ENCODE results near the gene HDAC7. TPM values are rescaled to one million over a fixed set of nuclear protein-coding genes. Genes with fewer than 3 reads are reported as not detected.

The HDAC7 gene
- total and polyA plus RNA-seq, 2 experiments from 2014 or later = 41.3 to 60.1 TPM

DNA sequence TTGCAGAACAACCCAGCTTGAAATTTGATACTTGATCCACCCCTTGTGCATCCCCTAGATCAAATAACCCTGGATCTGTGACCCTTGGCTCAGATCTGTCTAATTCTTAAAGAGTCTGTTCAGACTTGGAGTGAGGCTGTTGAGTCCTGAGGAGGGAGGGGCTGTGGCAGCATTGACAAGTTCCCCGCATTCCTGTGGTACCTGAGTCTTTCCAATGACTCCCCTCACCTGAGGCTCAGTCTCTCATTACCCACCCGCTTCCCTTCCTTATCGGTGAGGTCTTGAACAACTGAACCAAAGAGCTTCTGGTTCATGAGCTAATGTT lies 16.1 kb upstream of the HDAC7 start:
- Histone ChIP-seq H3K4me3 (no peak overlapping the region), H3K79me2 (replicated peaks; ENCODE audit: insufficient read depth) (no peaks in the 10 kb centered on the region), H3F3A (replicated peaks; ENCODE audit: low read depth) (no peaks in the 10 kb centered on the region), H2AFZ (0 out of 2 replicates have a peak overlapping the region, but pooled peaks have one; percentile 9), H3K4me1 (ENCODE audit: insufficient read depth) (peaks cover 13% of the 10 kb centered on the region), H3K27ac (ENCODE audit: low read depth) (no peak overlapping the region), H3K4me2 (peak overlapping the region; percentile 22; the same call in 1 of the 2 replicates), H4K20me1 (replicated peaks; ENCODE audit: insufficient read depth) (no peaks in the 10 kb centered on the region), H3K36me3 (ENCODE audit: insufficient read depth) (no peaks in the 10 kb centered on the region), H3K27me3 (ENCODE audit: insufficient read depth) (no peaks in the 10 kb centered on the region), H3K9me2 (ENCODE audit: insufficient read depth) (no peaks in the 10 kb centered on the region)
- DNase-seq (ENCODE audit: low spot score) (peak; percentile 43), ATAC-seq (peak; percentile 7; the same call in 2 of the 3 replicates)
- TF ChIP-seq POLR2AphosphoS5 (IDR thresholded peaks at IDR 0.05; ENCODE audit: low read depth) (no peak), CREB1 (CRISPR knock-in tag; IDR thresholded peaks at IDR 0.05; ENCODE audit: low read depth) (no peak), EZH2 (IDR thresholded peaks at IDR 0.05; ENCODE audit: low read depth, unreplicated experiment) (no peak), STAT1 (IDR thresholded peaks at IDR 0.05; ENCODE audit: unreplicated experiment) (no peak), ZNF114 (CRISPR knock-in tag; IDR thresholded peaks at IDR 0.05) (no peak), EZH2phosphoT487 (IDR thresholded peaks at IDR 0.05; ENCODE audit: unreplicated experiment) (no peak), JUNB (IDR thresholded peaks at IDR 0.05; ENCODE audit: unreplicated experiment) (no peak), ZNF331 (CRISPR knock-in tag; IDR thresholded peaks at IDR 0.05; ENCODE audit: low read depth) (no peak), CTCF (conservative IDR thresholded peaks at IDR 0.05; ENCODE audit: low read depth in 2 of 2) (no peak), NANOG (IDR thresholded peaks at IDR 0.05; ENCODE audit: borderline replicate concordance) (no peak), REST (IDR thresholded peaks at IDR 0.05; ENCODE audit: unreplicated experiment) (no peak)
- TF ChIP-seq, protein P1, sequence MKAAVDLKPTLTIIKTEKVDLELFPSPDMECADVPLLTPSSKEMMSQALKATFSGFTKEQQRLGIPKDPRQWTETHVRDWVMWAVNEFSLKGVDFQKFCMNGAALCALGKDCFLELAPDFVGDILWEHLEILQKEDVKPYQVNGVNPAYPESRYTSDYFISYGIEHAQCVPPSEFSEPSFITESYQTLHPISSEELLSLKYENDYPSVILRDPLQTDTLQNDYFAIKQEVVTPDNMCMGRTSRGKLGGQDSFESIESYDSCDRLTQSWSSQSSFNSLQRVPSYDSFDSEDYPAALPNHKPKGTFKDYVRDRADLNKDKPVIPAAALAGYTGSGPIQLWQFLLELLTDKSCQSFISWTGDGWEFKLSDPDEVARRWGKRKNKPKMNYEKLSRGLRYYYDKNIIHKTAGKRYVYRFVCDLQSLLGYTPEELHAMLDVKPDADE (IDR thresholded peaks at IDR 0.05) = no peak
- TF ChIP-seq, protein P2, sequence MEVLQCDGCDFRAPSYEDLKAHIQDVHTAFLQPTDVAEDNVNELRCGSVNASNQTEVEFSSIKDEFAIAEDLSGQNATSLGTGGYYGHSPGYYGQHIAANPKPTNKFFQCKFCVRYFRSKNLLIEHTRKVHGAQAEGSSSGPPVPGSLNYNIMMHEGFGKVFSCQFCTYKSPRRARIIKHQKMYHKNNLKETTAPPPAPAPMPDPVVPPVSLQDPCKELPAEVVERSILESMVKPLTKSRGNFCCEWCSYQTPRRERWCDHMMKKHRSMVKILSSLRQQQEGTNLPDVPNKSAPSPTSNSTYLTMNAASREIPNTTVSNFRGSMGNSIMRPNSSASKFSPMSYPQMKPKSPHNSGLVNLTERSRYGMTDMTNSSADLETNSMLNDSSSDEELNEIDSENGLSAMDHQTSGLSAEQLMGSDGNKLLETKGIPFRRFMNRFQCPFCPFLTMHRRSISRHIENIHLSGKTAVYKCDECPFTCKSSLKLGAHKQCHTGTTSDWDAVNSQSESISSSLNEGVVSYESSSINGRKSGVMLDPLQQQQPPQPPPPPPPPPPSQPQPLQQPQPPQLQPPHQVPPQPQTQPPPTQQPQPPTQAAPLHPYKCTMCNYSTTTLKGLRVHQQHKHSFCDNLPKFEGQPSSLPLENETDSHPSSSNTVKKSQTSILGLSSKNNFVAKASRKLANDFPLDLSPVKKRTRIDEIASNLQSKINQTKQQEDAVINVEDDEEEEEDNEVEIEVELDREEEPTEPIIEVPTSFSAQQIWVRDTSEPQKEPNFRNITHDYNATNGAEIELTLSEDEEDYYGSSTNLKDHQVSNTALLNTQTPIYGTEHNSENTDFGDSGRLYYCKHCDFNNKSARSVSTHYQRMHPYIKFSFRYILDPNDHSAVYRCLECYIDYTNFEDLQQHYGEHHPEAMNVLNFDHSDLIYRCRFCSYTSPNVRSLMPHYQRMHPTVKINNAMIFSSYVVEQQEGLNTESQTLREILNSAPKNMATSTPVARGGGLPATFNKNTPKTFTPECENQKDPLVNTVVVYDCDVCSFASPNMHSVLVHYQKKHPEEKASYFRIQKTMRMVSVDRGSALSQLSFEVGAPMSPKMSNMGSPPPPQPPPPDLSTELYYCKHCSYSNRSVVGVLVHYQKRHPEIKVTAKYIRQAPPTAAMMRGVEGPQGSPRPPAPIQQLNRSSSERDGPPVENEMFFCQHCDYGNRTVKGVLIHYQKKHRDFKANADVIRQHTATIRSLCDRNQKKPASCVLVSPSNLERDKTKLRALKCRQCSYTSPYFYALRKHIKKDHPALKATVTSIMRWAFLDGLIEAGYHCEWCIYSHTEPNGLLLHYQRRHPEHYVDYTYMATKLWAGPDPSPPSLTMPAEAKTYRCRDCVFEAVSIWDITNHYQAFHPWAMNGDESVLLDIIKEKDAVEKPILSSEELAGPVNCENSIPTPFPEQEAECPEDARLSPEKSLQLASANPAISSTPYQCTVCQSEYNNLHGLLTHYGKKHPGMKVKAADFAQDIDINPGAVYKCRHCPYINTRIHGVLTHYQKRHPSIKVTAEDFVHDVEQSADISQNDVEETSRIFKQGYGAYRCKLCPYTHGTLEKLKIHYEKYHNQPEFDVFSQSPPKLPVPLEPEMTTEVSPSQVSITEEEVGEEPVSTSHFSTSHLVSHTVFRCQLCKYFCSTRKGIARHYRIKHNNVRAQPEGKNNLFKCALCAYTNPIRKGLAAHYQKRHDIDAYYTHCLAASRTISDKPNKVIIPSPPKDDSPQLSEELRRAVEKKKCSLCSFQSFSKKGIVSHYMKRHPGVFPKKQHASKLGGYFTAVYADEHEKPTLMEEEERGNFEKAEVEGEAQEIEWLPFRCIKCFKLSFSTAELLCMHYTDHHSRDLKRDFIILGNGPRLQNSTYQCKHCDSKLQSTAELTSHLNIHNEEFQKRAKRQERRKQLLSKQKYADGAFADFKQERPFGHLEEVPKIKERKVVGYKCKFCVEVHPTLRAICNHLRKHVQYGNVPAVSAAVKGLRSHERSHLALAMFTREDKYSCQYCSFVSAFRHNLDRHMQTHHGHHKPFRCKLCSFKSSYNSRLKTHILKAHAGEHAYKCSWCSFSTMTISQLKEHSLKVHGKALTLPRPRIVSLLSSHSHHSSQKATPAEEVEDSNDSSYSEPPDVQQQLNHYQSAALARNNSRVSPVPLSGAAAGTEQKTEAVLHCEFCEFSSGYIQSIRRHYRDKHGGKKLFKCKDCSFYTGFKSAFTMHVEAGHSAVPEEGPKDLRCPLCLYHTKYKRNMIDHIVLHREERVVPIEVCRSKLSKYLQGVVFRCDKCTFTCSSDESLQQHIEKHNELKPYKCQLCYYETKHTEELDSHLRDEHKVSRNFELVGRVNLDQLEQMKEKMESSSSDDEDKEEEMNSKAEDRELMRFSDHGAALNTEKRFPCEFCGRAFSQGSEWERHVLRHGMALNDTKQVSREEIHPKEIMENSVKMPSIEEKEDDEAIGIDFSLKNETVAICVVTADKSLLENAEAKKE (CRISPR knock-in tag; IDR thresholded peaks at IDR 0.05) = no peak
- Mint-ChIP-seq H3K27ac (no peak overlapping the region; the same call in 1 of the 2 replicates), H3K36me3 (ENCODE audit: low read depth) (no peaks in the 10 kb centered on the region), H3K27me3 (ENCODE audit: insufficient read depth, low read depth, poor library complexity) (peaks cover 13% of the 10 kb centered on the region), H3K9me3 (no peaks in the 10 kb centered on the region; the same call in 2 of the 3 replicates), H3K4me1 (peaks cover 41% of the 10 kb centered on the region), H3K4me3 (no peak overlapping the region)

Measured in GM23338 (cell line).